Uterus (tissue), 4 donors: ENCODE results near the gene HNRNPL. TPM values are rescaled to one million over a fixed set of nuclear protein-coding genes. Genes with fewer than 3 reads are reported as not detected.

Experiments used
- DNase-seq, 2 donors: peaks; one replicate each; pipeline ENCODE4 v3.0.0-alpha.2; 2019 to 2020
- H3K27ac ChIP-seq, 2 donors: fragments of 200-600 bp; sonication (generic); 1 replicate in 1 of 2; 2 replicates in 1 of 2; pipeline ENCODE4 v1.5.1; 2016 to 2018
- H3K27me3 ChIP-seq, 2 donors: fragments of 200-600 bp; sonication (generic); one replicate each; pipeline ENCODE4 v1.5.1; 2018 to 2019; ENCODE audit warnings: control low read depth in 1 of 2
- H3K36me3 ChIP-seq, 2 donors: fragments of 200-600 bp; sonication (generic); one replicate each; pipeline ENCODE4 v1.5.1; 2019; ENCODE audit warnings: control low read depth in 1 of 2
- H3K4me1 ChIP-seq, 2 donors: fragments of 200-600 bp; sonication (generic); one replicate each; pipeline ENCODE4 v1.5.1; 2018 to 2019; ENCODE audit warnings: control low read depth in 1 of 2
- H3K4me3 ChIP-seq, 2 donors: fragments of 200-600 bp; sonication (generic); 1 replicate in 1 of 2; 2 replicates in 1 of 2; pipeline ENCODE4 v1.5.1; 2018 to 2019; ENCODE audit warnings: mild to moderate bottlenecking in 1 of 2
- H3K9me3 ChIP-seq, 2 donors: fragments of 200-600 bp; sonication (generic); one replicate each; pipeline ENCODE4 v1.5.1; 2019; ENCODE audit warnings: control low read depth in 1 of 2
- POLR2A ChIP-seq, 2 donors: fragments of 450-650 bp; IDR thresholded peaks; one replicate each; pipeline ENCODE4 v1.6.1; 2016; ENCODE audit warnings: antibody characterized with exemption in 2 of 2, mild to moderate bottlenecking in 1 of 2, moderate library complexity in 1 of 2
- intact Hi-C: fragments of 100-400 bp; cut with DNase I; formaldehyde crosslinking; loops from one replicate; pipeline ENCODE4 v1.15.1; 2023; ENCODE audit warnings: low total_unique reads
- total RNA-seq, 4 donors: library from RNA; depleted of rRNA in 3 of 4; stranded (reverse); fragments of >200 nt in 3 of 4; gene quantifications; one replicate each; pipeline versions ENCODE4 v1.1.0 to v1.2.4, GENCODE V29; 2014 to 2023
- TF ChIP-seq, protein P1 (sequence below), 4 experiments: fragments of 200-600 bp in 2 of 4; fragments of 450-650 bp in 2 of 4; sonication (generic) in 2 of 4; IDR thresholded peaks; one replicate each; pipeline ENCODE4 v1.5.1; 2016 to 2019; ENCODE audit warnings: antibody characterized with exemption in 4 of 4, mild to moderate bottlenecking in 2 of 4, moderate library complexity in 1 of 4
- donor health status: DM: yes; HTN: yes; CAD: no.

The HNRNPL gene
- total RNA-seq, 4 donors from 2014 or later: 65.8 to 353 (median 177) TPM

DNA sequence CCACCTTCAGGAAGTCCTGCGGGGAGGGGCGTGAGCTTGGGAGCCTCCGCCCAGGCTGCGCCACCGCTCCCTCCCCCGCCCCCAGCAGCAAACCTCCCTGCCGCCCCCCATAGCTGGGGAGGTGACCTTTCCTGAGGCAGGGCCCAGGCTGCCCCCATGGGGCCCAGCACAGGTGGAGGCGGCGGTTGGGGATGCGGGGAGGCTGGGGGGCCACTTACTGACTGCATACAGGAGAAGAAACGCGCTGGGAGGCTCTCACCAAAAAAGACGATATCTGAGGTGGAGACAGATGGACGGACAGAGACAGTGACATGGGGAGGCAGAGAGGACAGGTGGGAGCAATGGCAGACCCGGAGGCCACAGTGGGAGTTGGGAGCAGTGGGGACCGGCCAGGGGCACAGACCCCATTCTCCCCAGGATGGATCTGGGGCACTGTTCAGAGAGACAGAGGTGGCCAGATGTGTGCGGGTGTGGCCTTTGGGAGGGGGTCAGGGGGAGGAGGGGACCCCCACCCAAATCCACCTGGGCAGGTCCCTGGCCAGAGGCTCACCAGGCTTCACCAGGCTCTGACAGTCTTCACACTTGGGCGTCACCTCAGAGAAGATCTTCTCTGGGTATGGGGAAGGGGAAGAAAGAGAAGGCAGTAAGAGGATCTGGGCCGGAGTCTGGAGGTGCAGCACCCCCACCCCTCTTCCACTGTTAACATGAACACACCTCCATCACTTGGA is 31.3 kb upstream of the HNRNPL start:
- intact Hi-C loops: no loop called here
- H3K36me3 ChIP-seq: no peaks in the 10 kb centered on the region
- TF ChIP-seq, protein P1, sequence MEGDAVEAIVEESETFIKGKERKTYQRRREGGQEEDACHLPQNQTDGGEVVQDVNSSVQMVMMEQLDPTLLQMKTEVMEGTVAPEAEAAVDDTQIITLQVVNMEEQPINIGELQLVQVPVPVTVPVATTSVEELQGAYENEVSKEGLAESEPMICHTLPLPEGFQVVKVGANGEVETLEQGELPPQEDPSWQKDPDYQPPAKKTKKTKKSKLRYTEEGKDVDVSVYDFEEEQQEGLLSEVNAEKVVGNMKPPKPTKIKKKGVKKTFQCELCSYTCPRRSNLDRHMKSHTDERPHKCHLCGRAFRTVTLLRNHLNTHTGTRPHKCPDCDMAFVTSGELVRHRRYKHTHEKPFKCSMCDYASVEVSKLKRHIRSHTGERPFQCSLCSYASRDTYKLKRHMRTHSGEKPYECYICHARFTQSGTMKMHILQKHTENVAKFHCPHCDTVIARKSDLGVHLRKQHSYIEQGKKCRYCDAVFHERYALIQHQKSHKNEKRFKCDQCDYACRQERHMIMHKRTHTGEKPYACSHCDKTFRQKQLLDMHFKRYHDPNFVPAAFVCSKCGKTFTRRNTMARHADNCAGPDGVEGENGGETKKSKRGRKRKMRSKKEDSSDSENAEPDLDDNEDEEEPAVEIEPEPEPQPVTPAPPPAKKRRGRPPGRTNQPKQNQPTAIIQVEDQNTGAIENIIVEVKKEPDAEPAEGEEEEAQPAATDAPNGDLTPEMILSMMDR (IDR thresholded peaks at IDR 0.05): no peak
- no peak for TF ChIP-seq POLR2A (IDR thresholded peaks at IDR 0.05)

DNA sequence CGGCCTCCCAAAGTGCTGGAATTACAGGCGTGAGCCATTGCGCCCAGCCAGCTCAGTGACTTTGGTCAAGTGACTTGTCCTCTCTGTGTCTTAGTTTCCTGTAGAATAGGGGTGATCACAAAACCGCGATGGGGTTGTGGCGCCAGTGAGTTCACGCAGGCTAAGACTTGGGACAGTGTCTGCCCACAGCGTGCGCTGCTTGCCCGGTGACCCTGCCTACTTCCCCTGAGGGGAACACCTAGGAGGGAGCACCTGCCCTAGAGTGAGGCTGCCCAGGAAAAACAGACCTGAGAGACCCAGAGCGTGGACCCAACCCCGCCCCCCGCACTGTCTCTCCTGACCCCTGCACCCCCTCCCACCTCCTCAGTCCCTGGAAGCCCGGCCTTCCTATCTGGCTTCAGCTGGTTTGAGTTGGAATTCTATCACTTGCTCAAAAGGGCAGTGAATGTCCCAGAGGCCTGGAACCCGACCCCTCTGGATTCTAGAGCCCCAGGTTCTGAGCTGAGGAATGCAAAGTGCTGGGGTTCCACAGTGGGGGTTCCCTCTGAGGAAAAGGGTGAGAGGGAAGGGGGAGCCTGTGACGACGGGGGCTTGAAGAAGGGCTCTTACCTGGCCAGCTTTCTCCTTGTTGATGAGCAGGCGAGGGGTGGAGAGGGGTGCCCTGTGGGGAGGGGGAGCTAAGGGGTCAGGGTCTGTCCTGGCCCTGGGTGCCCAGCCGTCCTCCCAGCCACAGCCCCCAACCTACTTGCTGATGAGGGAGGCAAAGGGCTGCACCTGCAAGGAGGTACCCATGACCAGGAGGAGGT is 30.5 kb upstream of the HNRNPL start:
- intact Hi-C loops: no loop called here
- H3K36me3 ChIP-seq: no peaks in the 10 kb centered on the region

More for the DNA sequence above, 31.3 kb upstream of the HNRNPL start:
- Histone ChIP-seq H3K9me3 (no peaks in the 10 kb centered on the region), H3K27ac (no peak overlapping the region), H3K4me1 (no peaks in the 10 kb centered on the region), H3K27me3 (no peaks in the 10 kb centered on the region), H3K4me3 (no peak overlapping the region)
- DNase-seq: no peak

DNA sequence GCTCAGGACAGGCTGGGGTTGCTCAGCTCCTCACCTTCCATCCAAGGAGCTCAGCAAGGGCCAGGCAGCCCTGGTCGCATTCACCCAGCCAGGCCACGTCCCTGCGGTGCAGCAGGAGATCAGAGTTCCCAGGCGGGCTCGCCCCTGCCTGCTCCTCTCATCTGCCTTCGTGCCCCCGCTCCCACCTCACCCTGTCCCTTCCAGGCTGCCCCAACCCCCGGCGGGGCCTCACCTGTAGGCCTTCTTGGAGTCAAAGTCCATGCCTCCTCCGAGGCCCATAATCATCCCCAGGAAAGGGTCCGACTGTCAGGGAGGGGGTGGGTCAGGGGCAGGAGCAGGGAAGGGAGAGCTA is 29.6 kb upstream of the HNRNPL start:
- no peak for DNase-seq
- Histone ChIP-seq H3K36me3 (no peaks in the 10 kb centered on the region), H3K4me3 (no peak overlapping the region), H3K27ac (no peak overlapping the region), H3K4me1 (no peaks in the 10 kb centered on the region), H3K9me3 (no peaks in the 10 kb centered on the region), H3K27me3 (no peaks in the 10 kb centered on the region)
- TF ChIP-seq, protein P1 (IDR thresholded peaks at IDR 0.05): no peak
- no peak for TF ChIP-seq POLR2A (IDR thresholded peaks at IDR 0.05)
- intact Hi-C loops: no loop called here

More for the DNA sequence above, 30.5 kb upstream of the HNRNPL start:
- TF ChIP-seq, protein P1 (IDR thresholded peaks at IDR 0.05): no peak
- TF ChIP-seq POLR2A (IDR thresholded peaks at IDR 0.05): no peak
- H3K27me3 ChIP-seq: no peaks in the 10 kb centered on the region
- DNase-seq: no peak
- H3K4me1 ChIP-seq: no peaks in the 10 kb centered on the region
- no peak overlapping the region for H3K4me3 ChIP-seq
- no peak overlapping the region for H3K27ac ChIP-seq
- no peaks in the 10 kb centered on the region for H3K9me3 ChIP-seq

DNA sequence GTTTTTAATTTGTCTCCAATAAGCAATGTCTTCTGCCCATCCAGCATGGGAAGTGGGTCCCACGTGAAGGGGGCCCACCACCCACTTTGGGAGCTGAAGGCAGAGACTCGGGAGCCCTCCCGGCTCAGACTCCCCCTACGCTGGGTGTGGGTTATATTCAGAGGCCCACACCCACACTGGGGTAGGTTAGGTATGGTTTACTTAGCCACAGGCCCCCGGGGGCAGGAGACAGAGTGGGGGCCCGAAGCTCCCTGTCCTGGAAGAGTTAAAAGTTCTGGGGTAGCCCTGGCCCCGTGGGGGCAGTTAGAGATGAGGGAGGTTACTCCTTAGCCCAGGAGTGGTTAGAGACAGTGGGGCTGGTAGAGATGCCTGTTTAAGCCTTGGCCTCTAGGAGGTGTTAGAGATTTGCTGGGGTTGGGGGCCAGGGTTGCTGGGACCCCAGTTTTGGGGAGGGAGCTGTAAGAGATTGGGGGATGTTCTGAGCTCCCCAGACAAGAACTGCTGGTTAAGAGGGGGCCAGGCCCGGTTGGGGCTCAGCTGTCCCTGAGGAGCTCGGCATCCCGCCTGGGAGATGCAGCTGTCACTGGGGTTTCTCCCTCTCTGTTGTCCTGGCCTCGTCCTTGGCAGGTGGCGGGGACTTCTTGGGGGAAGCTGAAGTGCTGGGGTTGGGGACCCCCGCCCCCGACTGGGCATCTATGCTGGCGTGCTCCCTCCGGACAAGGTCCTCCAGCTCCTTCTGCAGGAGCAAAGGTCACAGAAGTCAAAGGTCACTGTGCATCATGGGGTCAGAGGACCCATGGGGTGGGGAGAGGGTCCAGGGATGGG is 29.0 kb upstream of the HNRNPL start:
- H3K4me3 ChIP-seq: no peak overlapping the region
- intact Hi-C loops: no loop called here
- H3K27me3 ChIP-seq: no peaks in the 10 kb centered on the region
- H3K36me3 ChIP-seq: no peaks in the 10 kb centered on the region
- DNase-seq: no peak
- no peaks in the 10 kb centered on the region for H3K9me3 ChIP-seq
- no peaks in the 10 kb centered on the region for H3K4me1 ChIP-seq
- H3K27ac ChIP-seq: peak overlapping the region in 1 of 2 donors; percentile 52
- TF ChIP-seq, protein P1 (IDR thresholded peaks at IDR 0.05): no peak
- no peak for TF ChIP-seq POLR2A (IDR thresholded peaks at IDR 0.05)
